Stimulated activated naive CD8-positive, alpha-beta T cell treated with anti-CD3 and anti-CD28 coated beads, Interleukin-15, amount 100 ng/mL, for 72 hours (primary cell): ENCODE data around the gene ZNF543.

Experiments
- ATAC-seq: fragments of 150-1000 bp; cut with Tn5 transposase; 2 replicates; pipeline ENCODE4 v1.10.0; 2021; ENCODE audit warnings: mild to moderate bottlenecking, moderate library complexity
- DNase-seq, 2 donors: peaks; one replicate each; pipeline ENCODE4 v3.0.0; 2021 to 2022
- H3K27ac Mint-ChIP-seq, 2 donors: one replicate each; pipeline ENCODE4 v1.8.0; 2022; ENCODE audit warnings: mild to moderate bottlenecking in 2 of 2, mixed read lengths in 2 of 2, moderate library complexity in 2 of 2
- H3K27me3 Mint-ChIP-seq: one replicate; pipeline ENCODE4 v1.8.0; 2022; ENCODE audit warnings: mixed read lengths
- H3K4me1 Mint-ChIP-seq: one replicate; pipeline ENCODE4 v1.8.0; 2022; ENCODE audit warnings: mild to moderate bottlenecking, mixed read lengths
- H3K4me3 Mint-ChIP-seq, 2 donors: one replicate each; pipeline ENCODE4 v1.8.0; 2022; ENCODE audit warnings: mild to moderate bottlenecking in 2 of 2, mixed read lengths in 2 of 2, moderate library complexity in 1 of 2
- H3K9me3 Mint-ChIP-seq, 2 donors: one replicate each; pipeline ENCODE4 v1.8.0; 2022; ENCODE audit warnings: mixed read lengths in 2 of 2

Gene ZNF543

GRCh38 chr19:57302727-57303401, 17.4 kb upstream of the ZNF543 start:
- no peak overlapping the region for H3K27ac Mint-ChIP-seq
- H3K4me3 Mint-ChIP-seq, result no peak overlapping the region

DNA sequence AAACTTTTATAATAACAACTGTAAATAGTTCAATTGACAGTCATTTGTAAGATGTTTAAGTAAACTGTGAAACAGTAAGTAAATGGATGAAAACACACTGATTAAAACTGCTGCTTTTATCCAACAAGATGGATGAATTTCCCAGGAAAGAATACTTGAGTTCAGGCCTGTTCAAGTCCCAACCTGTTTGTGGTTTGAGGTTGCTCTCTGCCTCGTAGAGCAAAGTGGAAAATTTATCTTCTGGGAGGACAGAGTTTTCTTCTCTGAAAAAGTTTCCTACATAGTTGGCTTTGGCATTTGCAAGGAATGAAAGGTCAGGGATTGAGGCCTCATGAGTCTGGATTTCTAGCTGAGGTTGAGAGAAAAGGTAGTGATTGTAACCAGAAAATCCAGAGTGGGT, 15.2 kb upstream of the ZNF543 start:
- H3K27me3 Mint-ChIP-seq, result no peaks in the 10 kb centered on the region
- DNase-seq (no peak), ATAC-seq (no peak)
- H3K4me1 Mint-ChIP-seq, result peaks cover 5% of the 10 kb centered on the region
- peaks cover 31 to 36% of the 10 kb centered on the region in 2 donors for H3K9me3 Mint-ChIP-seq
- H3K4me3 Mint-ChIP-seq, result no peak overlapping the region
- no peak overlapping the region for H3K27ac Mint-ChIP-seq

More at GRCh38 chr19:57302727-57303401, 17.4 kb upstream of the ZNF543 start:
- ATAC-seq, result no peak
- DNase-seq, result no peak
- Mint-ChIP-seq H3K4me1 (peaks cover 12% of the 10 kb centered on the region), H3K27me3 (no peaks in the 10 kb centered on the region), H3K9me3 (peaks cover 31 to 41% of the 10 kb centered on the region in 2 donors)

DNA sequence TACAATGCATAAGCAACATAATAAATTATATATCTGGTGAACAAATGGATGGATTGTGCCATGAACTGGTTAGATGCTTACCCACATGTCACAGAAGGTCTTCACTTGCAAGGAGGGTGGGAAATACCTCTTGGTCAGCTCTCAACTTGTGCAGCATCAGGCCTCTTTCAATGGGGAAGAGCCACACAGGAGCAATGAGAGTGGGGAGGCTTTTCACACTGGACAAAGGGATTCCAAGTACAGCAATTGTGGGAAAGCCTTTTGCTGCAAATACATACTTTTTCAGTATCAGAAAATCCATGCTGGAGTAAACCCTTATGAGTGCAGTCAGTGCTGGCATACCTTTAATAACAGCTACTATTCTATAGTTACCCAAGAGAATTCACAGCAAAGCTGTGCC, 11.8 kb upstream of the ZNF543 start:
- no peak overlapping the region for H3K27ac Mint-ChIP-seq
- H3K27me3 Mint-ChIP-seq, result no peaks in the 10 kb centered on the region
- H3K4me1 Mint-ChIP-seq, result peaks cover 5% of the 10 kb centered on the region
- H3K9me3 Mint-ChIP-seq, result peaks cover 26 to 31% of the 10 kb centered on the region in 2 donors
- no peak for DNase-seq
- no peak for ATAC-seq
- no peak overlapping the region for H3K4me3 Mint-ChIP-seq

GRCh38 chr19:57310792-57311191, 9.5 kb upstream of the ZNF543 start:
- ATAC-seq, result no peak
- Mint-ChIP-seq H3K4me1 (no peaks in the 10 kb centered on the region), H3K27ac (peak overlapping the region in 1 of 2 donors; percentile 42), H3K27me3 (peaks cover 17% of the 10 kb centered on the region), H3K9me3 (peaks cover 33 to 54% of the 10 kb centered on the region in 2 donors), H3K4me3 (no peak overlapping the region)
- no peak for DNase-seq

- Mint-ChIP-seq H3K9me3 (peaks cover 35 to 59% of the 10 kb centered on the region in 2 donors), H3K4me3 (no peak overlapping the region), H3K27me3 (peaks cover 42% of the 10 kb centered on the region), H3K4me1 (no peaks in the 10 kb centered on the region), H3K27ac (no peak overlapping the region)
- ATAC-seq (no peak), DNase-seq (no peak)
Measured at GRCh38 chr19:57314146-57314545, 6.1 kb upstream of the ZNF543 start.

GRCh38 chr19:57317503-57317902, 2.8 kb upstream of the ZNF543 start:
- Mint-ChIP-seq H3K9me3 (peaks cover 29 to 55% of the 10 kb centered on the region in 2 donors), H3K4me1 (peaks cover 25% of the 10 kb centered on the region), H3K27me3 (peaks cover 42% of the 10 kb centered on the region), H3K4me3 (no peak overlapping the region), H3K27ac (no peak overlapping the region)
- no peak for ATAC-seq
- DNase-seq, result no peak

DNA sequence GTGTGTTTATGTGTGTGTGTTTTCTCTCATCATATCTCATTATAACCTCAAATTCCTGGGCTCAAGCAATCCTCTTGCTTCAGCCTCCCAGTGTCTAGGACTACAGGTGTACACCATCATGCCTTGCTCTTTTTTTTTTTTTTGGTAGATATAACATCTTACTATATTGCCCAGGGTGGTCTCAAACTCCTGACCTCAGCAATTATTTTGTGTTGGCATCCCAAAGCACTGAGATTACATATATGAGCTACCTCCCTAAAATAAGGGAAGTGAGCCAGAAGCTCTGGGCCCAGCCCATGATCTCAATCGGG, 448 bp upstream of the ZNF543 start:
- Mint-ChIP-seq H3K9me3 (peaks cover 27 to 57% of the 10 kb centered on the region in 2 donors), H3K4me3 (peak overlapping the region; percentile 93 to 97), H3K27me3 (peaks cover 34% of the 10 kb centered on the region), H3K27ac (peak overlapping the region; percentile 97 to 99), H3K4me1 (peaks cover 25% of the 10 kb centered on the region)
- DNase-seq (no peak), ATAC-seq (peak; percentile 1)

DNA sequence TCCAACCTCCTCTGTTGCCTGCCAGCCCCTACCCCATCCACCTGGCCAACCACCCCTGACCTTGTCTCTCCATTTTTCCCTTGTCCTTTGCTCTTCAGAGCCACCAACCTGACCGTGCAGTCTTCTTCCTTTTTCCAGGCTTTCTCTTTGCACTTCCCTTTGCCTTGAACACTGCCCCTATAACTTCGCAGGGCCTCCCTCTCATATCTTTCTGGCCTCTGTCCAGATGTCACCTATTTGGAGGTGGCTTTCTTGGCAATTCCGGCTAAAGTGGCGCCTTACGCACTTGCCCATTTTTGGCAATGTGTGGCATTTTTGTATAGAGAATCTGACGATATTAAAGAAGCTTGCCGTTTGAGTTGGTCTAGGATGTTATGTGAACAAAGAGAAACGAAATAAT, 844 bp downstream of the ZNF543 start:
- peaks cover 18 to 44% of the 10 kb centered on the region in 2 donors for H3K9me3 Mint-ChIP-seq
- ATAC-seq (no peak), DNase-seq (no peak)
- H3K27me3 Mint-ChIP-seq, result peaks cover 22% of the 10 kb centered on the region
- H3K27ac Mint-ChIP-seq, result peak overlapping the region; percentile 97 to 99
- peak overlapping the region; percentile 93 to 97 for H3K4me3 Mint-ChIP-seq
- H3K4me1 Mint-ChIP-seq, result peaks cover 25% of the 10 kb centered on the region

- DNase-seq (no peak), ATAC-seq (no peak)
- Mint-ChIP-seq H3K4me1 (peaks cover 25% of the 10 kb centered on the region), H3K9me3 (peaks cover 16 to 41% of the 10 kb centered on the region in 2 donors), H3K27me3 (peaks cover 15% of the 10 kb centered on the region), H3K27ac (peak overlapping the region in 1 of 2 donors; percentile 42), H3K4me3 (peak overlapping the region; percentile 93 to 97)
Measured at GRCh38 chr19:57321751-57322150, 1.5 kb downstream of the ZNF543 start.

DNA sequence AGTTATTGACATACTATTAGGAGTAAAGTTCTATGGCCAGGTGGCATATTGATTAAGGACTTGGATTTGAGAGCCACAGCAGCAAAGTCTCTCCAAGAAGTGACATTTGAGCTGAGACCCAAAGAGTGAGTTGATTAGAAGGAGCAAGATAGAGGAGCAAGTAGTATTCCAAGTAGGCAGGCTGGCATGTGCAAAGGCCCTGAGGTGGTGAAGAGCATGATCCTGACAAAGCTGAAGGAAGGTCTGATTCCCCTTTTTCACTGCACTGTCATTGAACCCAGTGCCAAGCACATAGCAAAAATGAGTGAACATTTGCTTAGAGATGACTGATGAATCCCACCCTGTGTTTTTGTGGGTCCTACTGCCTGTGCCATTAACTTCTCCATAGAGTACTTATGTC, 4.7 kb downstream of the ZNF543 start:
- H3K27ac Mint-ChIP-seq, result no peak overlapping the region
- H3K27me3 Mint-ChIP-seq, result no peaks in the 10 kb centered on the region
- peaks cover 18 to 51% of the 10 kb centered on the region in 2 donors for H3K9me3 Mint-ChIP-seq
- DNase-seq (no peak), ATAC-seq (no peak)
- H3K4me3 Mint-ChIP-seq, result no peak overlapping the region
- peaks cover 19% of the 10 kb centered on the region for H3K4me1 Mint-ChIP-seq

GRCh38 chr19:57327993-57328392, 7.7 kb downstream of the ZNF543 start:
- DNase-seq, result no peak
- Mint-ChIP-seq H3K9me3 (peaks cover 18 to 47% of the 10 kb centered on the region in 2 donors), H3K4me3 (no peak overlapping the region), H3K27me3 (no peaks in the 10 kb centered on the region), H3K27ac (no peak overlapping the region), H3K4me1 (no peaks in the 10 kb centered on the region)
- ATAC-seq, result no peak

DNA sequence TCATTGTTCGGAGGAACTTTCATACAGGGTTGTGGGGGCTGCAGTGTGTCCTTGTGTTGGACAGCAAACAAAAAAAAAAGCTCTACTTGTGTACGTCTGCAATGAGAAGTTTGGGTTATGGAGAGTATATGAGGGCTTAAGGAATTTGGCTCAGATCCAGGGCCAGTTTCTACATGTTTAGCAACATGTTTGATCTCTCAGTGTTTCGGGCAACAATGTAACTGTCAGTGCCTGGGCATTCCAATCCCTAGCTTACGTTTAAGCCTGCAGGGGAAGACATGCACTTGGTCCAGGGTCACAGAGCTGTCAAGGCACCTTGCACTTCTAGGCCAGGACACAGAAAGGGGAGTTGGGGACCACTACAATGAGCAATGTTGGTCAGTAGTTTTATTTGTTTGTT, 13.9 kb downstream of the ZNF543 start:
- H3K4me3 Mint-ChIP-seq, result no peak overlapping the region
- ATAC-seq, result no peak

GRCh38 chr19:57338877-57339276, 18.6 kb downstream of the ZNF543 start:
- H3K9me3 Mint-ChIP-seq, result peaks cover 28 to 52% of the 10 kb centered on the region in 2 donors
- no peak overlapping the region for H3K4me3 Mint-ChIP-seq
- no peaks in the 10 kb centered on the region for H3K4me1 Mint-ChIP-seq

More for the DNA sequence above, 13.9 kb downstream of the ZNF543 start:
- no peak overlapping the region for H3K27ac Mint-ChIP-seq
- DNase-seq, result no peak
- no peaks in the 10 kb centered on the region for H3K27me3 Mint-ChIP-seq
- peaks cover 21 to 52% of the 10 kb centered on the region in 2 donors for H3K9me3 Mint-ChIP-seq
- no peaks in the 10 kb centered on the region for H3K4me1 Mint-ChIP-seq

GRCh38 chr19:57342582-57342981, 22.3 kb downstream of the ZNF543 start:
- Mint-ChIP-seq H3K27ac (no peak overlapping the region), H3K9me3 (peaks cover 16 to 31% of the 10 kb centered on the region in 2 donors), H3K4me3 (no peak overlapping the region), H3K27me3 (peaks cover 7% of the 10 kb centered on the region), H3K4me1 (no peaks in the 10 kb centered on the region)
- ATAC-seq (no peak), DNase-seq (no peak)

More at GRCh38 chr19:57338877-57339276, 18.6 kb downstream of the ZNF543 start:
- ATAC-seq (no peak), DNase-seq (no peak)
- Mint-ChIP-seq H3K27ac (no peak overlapping the region), H3K27me3 (no peaks in the 10 kb centered on the region)

DNA sequence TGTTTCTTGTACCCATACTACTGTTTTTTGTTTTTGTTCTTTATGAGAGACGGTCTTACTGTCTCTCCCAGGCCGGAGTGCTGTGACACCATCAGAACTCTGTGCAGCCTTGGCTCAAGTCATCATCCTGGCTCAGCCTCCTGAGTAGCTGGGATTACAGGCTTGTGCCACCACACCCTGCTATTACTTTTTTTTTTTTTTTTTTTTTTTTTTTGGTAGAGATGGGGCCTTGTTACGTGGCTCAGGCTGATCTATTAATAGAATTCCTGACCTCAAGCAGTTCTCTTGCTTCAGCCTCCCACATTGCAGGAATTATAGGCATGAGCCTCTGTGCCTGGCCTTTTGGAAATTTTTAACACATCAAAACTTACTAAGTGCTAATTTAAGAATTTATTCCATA, 27.9 kb downstream of the ZNF543 start:
- DNase-seq (no peak), ATAC-seq (no peak)
- H3K27me3 Mint-ChIP-seq, result peaks cover 7% of the 10 kb centered on the region
- peaks cover 20 to 29% of the 10 kb centered on the region in 2 donors for H3K9me3 Mint-ChIP-seq
- no peak overlapping the region for H3K4me3 Mint-ChIP-seq
- H3K27ac Mint-ChIP-seq, result peak overlapping the region in 1 of 2 donors; percentile 54
- H3K4me1 Mint-ChIP-seq, result peaks cover 26% of the 10 kb centered on the region

- H3K4me1 Mint-ChIP-seq, result peaks cover 31% of the 10 kb centered on the region
- peaks cover 35 to 50% of the 10 kb centered on the region in 2 donors for H3K9me3 Mint-ChIP-seq
- peaks cover 7% of the 10 kb centered on the region for H3K27me3 Mint-ChIP-seq
- DNase-seq (peak; percentile 74 to 85), ATAC-seq (peak; percentile 100)
- peak within 1 kb of the TSS; percentile 92 to 96 for H3K27ac Mint-ChIP-seq
- peak within 1 kb of the TSS; percentile 95 to 99 for H3K4me3 Mint-ChIP-seq
Measured at GRCh38 chr19:57350877-57351805, 30.9 kb downstream of the ZNF543 start, which contains the start of gene ZNF304. Gene ZNF304 (plus strand): TSS chr19:57351271. CDS start chr19:57351665, 394 bp downstream.
